HG03354 (cell line): ENCODE results near the gene GRK5.

Experiments used
- ATAC-seq: cut with Tn5 transposase; IDR thresholded peaks from one replicate; pipeline ENCODE4 v1.9.1; 2021; ENCODE audit warnings: mild to moderate bottlenecking; ENCODE audit not compliant: unreplicated experiment, poor library complexity, severe bottlenecking

The GRK5 gene

DNA sequence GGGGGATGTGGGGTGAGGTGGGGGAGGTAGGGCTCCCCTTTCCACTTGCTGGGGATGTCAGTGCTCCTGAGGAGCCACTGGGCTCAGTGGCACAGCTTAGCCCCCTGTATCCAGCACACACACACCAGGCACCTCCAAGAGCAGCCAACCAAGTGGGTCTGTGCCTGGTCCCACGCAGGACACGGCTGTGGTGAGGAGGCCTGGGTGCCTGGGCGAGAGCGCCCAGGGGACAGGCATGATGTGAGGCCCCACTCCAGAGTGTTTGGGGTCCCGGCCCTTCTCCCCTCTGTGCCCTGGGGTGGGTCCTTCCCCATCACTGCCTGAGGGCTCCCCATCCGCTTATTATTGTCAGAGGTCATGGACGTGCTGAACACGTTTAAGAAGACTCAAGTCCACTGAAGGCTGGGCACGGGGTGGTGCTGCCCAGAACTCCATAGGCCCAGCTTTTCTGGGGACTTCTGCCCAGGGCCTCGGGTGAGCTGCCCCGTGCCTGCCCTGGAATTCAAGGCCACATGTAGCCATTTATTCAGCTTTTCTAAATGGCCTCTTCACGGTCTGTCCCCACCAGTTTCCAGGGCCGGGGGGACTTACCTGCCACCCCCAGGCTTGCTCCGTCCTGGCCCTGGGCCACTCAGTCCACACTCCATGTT is 119.8 kb downstream of the GRK5 start:
- ATAC-seq: no peak

DNA sequence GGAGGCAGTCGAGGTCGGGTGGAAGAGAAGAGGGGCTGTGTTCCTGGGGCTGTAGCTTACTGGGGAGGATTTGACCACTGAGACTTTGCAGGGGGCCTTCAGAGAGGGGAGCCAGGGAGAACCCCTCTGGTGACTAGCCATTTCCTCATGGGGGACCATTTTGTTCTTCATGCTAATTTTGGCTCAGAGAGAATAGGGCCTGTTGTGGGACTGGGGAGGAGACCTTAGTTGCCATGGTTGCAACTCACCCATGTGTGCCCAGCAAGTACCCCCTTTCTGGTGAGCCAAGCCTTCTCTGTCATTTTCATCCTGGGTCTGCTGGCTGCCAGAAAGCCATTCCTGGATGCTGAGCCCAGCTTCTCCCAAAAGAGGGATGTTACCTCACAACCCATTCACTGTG is 120.9 kb downstream of the GRK5 start:
- no peak for ATAC-seq

DNA sequence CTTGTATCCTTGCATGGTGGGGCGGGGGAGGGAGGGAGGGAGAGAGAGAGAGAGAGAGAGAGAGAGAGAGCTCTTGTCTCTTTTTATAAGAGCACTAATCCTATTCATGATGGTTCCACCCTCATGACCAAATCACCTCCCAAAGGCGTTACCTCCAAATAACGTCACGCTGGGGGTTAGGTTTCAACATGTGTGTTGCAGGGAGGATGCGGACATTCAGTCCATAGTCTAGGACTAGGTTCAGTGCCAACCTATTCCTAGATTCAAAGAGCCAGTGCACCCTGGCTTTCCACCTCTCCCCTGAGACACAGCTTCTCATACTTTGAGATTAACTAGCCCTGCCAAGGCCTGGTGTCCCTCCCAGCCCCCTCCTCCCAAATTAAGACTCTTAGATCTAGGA is 123.0 kb downstream of the GRK5 start:
- no peak for ATAC-seq

DNA sequence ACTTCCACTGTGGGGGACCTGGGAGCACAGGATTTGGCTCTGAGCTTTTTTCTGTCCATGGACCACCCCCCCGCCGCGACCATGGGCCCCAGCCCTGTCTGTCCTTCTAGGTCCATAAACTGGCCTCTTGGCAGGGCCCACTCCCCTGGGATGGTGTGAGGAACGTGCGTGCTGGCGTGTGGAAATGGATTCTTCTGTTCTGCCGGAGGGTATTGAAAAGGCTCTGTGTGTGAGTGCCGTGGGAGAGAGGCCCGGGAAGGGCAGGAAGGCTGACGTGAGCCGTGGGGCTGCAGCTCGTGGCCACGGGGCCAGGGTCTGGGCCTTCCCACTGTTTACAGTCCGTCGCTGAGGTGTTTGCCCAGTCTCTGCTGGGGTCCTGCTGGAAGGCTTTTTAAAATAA is 123.7 kb downstream of the GRK5 start:
- no peak for ATAC-seq

DNA sequence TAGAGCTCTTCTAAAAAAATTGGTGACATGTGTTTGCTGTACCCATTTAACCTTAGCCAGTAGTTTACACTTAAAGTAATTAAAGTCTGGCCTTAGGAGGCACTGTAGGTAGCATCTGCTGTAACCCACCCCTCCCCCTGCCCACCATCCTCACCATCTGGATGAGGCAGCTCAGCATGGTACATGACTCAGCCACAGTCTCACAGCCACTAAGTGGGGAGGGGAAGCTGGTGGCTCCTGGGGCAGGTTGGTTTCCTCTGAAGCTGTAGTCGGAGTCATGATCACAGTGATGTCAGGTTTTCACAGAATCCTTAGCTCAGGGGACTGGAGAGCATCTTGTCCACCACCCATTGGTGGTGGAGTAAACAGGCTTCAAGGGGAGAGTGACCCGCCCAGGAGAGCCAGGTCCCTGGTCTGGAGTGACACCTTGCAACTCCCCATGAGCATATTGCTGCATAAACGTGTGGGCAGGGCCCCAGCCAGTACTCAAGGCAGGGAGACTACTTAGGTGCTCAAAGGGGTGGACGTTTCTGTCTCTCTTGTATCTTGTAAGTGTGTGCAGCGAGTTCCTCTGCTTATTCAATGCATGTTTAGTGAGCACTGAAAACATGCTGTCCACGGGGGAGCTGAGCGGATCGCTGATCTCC is 125.9 kb downstream of the GRK5 start:
- ATAC-seq: no peak

DNA sequence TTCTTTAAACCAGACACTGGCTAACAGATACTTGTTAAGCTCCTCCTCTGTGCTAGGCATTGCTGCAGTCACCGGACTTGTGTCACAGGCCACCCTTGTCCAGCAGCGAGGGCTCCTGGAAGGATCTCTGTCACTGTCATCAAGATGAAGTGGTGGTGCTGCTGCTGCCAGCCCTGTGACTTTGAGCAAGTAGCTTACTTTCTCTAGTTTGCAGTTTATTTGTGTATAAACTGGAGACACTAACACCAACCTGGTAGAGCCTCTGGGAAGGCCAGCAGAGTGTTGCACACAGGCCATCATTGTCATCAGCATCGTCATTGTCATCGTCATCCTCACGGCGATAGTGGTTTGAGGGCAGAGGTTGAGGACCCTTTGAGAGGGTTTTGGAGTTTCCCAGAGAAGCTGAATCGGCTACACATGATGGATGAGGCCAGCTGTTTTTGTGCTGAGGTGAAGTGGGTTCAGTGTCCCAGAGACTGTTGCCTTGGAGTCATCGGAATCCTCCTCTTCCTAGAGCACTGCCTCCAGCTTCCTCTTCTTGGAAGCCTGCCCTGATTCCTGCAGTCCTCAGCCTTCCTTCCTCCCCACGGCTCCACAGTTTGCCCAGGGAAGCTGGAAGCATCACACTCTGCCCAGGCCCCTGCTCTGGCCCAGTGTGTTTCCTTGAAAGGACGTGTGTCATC is 128.4 kb downstream of the GRK5 start:
- no peak for ATAC-seq

DNA sequence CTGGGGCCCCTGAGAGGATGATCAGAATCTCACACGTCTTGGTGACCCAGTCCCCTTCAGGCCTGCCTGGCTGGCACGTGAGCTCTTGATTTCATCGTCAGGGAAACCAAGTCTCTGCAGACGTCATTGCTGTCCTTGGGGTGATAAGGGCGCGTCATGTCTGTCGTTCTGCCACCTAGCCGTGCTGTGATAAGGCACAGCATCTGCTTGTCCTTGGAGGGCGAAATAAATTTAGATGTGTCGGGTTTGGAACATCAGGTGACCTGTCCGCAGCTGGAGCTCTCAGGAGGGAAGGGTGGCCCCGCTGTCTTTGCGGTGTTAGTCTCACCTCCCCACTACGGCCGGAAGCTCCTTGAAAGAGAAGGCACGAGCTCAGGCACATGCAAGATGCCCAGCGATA is 129.2 kb downstream of the GRK5 start:
- ATAC-seq: no peak

DNA sequence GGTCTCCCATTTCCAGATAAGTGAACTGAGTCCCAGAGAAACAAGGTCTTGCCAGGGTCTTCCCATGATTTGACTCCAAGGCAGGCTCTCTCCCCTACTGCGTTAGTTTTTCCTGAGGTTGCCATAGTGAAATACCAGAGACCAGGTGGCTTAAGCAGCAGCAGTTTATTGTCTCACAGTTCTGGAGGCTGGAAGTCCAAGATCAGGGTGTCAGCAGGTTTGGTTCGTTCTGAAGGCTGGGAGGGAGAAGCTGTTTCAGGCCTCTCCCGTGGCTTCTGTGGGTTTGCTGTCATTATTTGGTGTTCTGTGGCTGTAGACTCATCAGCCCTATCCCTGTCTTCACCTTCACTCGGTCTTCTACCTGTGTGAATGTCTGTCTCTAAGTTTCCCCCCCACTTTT is 129.9 kb downstream of the GRK5 start:
- no peak for ATAC-seq

DNA sequence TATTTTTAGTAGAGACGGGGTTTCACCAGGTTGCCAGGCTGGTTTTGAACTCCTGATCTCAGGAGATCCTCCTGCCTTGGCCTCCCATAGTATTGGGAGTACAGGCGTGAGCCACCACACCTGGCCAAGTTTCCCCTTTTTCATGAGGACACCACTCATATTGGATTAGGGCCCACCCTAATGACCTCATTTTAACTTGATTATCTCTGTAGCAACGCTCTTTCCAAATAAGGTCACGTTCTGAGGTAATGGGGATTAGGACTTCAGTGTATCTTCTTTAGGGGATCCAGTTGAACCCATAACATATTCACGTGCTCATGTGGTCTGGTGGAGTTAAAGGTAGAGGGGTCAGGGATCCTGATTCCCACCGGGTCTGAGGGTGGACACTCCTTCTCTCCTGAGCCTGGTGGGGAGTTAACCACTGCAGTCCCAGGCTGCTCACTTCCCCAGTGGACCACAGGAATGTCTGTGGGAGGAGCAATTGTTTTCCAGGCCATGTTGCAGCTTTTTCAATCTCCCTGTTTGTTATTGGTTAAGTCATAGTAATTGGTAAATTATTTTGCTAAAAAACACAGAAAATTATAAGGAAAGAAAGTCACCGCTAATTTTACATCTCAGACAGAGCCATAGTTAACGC is 130.5 kb downstream of the GRK5 start:
- ATAC-seq: no peak

DNA sequence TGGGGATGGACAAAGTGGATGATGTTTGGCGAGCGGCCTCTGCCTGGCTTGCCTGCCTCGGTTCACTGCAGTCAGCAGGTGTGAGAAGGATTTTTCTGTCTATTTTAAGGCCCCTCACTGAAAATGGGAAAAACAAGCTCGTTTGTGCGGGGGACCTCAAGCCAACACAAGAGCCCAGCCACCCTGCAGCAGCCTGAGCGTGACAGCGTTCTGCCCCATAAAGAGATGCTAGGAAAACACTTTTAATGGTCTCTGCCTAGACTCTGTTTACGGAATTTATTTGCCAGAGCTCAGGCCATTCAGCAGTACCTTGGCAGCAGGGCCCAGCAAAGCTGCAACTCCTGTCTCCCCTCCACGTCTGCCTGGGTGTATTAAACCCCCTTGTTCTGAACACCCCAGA is 131.7 kb downstream of the GRK5 start:
- no peak for ATAC-seq

DNA sequence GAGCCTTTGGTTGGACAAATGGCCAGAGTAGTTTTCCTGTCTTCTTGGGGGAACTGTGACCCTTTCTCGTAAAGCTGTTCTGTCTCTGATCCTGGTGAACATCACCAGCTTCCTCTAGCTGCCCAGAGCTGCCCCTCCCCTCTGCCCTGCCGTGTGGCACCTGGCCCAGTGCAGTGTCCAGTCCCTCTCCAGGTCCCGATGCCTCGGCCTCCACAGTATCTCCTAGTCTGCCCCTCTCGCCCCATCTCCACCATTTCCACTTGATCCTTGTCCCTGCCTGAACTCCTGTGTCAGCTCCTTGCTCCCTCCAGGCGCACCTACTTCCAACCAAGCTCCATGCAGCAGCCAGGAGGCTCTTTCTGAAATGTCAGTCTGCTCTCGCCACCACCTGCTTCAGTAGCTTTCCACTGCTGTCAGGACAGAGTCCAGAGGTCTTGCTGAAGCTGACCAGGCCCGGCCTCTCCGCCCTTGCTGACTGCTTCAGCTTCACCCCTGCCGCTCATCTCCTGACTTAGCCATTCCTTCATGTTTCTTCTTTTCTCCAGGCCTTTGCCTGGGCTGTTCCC is 133.6 kb downstream of the GRK5 start:
- no peak for ATAC-seq

DNA sequence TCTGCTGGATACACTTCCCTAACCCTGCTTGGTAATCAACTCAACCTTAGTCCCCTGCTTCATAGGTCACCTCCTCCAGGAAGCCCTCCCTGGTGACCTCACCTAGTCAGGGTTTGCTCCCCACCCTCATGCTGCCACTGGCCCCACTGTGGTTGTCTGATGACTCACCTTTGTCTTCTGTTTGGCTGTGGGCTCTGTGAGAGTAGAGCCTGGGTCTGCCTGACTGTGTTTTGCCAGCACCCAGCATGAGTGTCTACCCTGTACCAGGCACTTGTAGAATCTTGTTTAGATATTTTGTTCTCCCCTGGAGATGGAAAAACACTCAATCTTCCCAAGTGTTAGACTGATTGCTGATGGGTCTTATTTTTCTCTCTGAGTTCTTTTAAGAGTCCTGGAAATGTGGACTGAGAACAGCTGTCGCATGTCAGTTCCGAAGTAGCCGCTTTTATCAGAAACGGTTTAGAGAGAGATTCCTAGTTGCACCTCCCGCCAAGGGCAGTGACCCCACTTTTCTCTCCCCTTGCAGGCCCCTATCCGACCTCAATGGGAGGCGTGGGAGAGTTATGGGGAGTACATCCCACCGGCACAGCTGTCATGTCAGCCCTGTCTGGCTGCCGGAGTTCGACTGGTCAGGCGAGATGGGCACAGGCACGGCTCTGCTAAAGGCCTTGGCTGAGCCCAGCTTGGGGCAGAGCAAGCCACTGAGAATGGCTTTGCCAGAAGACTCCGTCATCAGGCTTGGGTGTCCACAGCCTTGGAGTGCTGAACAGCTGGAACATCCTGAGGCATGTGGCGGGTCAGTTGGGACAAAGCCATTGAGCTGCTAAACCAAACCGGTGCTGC is 134.3 kb downstream of the GRK5 start:
- no peak for ATAC-seq

DNA sequence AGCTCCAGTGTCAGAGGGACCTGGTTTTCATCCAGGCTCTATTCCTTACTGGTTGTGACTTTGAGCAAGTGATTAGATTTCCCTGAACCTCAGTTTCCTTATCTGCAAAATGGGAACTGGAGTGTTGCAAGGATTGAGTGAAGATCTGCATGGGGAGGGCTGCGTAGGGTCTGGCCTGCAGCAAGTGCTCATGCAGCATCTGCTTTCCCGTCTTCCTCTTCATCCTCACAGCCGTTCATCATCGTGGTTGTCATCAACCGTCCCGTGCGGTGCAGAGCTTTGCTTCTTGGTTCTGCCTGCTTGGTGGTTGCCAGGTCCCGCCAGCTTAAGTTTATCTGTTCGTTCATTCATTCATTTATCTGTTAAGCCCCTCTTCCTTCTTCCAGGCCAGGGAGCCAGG is 135.0 kb downstream of the GRK5 start:
- no peak for ATAC-seq

DNA sequence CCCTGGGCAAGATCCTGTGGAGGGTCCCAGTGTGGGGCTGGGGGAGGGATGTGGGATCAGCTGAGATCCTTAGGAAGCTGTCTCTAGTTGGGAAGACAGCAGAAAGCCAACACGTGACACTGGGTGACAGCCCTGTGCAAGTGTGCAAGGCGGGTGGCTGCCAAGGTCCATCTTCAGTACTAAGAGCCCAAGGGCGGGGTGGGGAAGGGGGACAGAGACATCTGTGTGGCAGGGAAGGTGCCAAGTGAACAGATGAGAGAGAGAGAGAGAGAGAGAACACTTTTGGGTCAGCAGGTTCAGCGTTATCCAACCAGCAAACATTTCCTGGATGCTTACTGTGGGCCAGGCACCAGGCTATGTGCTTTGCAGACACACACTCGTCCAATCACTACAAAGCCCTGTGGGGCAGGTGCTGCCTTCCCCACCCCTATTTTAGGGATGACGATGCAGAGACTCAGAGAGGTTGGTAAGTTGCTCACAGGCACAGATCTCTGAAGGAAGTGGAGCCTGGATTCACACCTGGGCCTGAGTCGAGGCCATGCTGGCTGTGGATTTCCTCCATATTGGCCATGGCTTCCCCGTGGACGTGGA is 135.7 kb downstream of the GRK5 start:
- ATAC-seq: no peak

DNA sequence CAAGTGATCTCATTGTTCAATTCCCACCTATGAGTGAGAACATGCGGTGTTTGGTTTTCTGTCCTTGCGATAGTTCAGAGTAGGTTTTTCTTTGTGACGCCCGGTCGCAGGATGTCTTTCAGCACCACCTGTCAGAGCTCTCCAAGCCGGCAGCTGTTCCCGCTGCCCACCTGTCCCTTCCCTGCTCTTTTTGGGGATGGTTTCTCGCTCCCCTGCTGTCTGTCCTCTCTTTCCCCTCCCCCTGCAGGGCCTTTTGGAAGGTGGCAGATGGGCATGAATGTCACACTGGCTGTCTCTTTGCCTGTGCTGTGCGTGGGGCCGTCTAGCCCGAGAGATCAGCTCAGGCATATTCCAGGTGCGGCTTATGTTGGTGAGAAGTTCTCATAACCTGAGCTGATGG is 137.0 kb downstream of the GRK5 start:
- no peak for ATAC-seq

DNA sequence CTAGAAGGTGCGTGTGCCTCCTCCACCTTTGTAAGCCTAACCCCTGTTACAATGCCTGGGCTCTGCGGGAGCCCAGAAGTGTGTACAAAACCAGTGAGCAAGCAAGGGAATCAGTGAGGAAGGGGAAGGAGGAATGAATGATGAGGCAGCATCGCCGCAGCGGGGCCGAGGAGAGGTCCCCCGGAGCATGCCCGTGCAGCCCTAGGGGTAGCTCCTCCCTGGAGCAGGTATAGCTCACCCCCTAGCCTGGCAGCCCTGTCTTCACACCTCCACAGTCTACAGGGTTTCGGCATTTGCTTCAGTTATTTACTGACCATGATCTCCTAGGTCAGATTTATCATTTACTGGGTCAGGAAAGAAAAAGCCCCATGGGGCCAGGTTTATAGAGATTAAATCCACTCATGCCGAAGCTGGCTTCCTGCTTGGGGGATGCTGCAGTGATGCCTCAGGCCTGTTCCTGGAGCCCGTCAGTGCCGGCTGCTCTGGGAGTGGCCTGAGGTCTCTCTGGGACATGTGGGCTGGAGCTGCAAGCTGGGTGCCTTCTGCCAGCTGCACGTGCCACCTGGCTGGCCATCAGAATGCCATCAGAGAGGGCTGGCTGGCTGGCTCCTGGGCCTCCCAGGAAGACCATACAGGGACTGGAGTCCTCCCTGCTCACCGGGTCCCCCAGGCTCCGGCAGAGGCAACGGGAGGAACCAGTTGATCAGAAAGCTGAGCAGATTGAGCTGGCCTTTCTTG is 138.9 kb downstream of the GRK5 start:
- no peak for ATAC-seq

DNA sequence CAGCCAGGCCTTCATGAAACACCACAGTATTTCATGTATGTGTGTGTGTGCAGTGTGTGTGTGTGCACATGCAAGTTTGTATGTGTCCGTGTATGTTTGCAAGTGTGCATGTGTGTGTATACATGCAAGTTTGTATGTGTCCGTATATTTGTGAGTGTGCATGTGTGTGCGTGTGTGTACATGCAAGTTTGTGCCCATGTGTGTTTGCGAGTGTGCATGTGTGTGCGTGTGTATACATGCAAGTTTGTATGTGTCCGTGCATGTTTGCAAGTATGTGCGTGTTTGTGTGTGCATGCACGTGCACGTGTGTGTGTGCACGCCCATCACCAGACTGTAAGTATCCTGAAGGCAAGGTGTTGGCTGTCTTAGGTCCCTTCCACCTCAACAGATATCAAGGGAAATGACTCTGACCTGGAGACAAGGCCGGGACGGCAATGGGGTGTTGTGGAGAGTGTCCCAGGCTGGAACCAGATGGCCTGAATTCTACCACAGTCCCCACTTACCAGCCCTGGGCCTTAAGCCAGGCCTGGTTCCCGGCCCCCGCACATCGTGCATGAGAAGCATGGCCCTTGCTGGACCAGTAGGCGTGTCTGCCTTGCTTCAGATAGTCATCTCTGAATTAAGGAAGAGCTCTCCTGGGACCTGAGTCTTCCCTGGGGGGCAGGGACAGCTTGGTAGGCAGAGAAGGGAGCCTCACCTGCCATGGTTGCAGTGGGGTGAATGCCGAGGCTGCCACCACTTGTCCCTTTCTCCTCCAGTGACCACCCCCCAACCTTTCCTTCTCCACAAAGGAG is 140.0 kb downstream of the GRK5 start:
- ATAC-seq: no peak

DNA sequence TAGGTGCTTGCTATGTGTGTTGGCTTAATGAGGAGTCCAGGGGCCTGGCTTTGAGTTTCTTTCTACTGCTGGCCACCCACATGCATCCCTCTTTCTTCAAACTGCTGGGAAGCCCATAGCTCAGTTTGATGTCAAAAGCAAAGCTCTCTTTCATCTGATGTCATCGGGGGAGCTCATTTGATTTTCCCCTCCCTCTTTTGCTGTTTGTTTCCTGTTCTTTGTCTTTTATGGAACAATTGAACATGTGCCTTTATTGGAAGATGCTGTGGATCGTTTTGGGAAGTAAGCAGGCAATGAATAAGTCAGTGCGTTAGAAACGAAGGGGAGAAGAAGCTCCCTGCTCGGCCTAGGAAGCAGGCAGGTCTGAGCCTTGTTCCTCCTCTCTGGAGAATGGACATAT is 140.7 kb downstream of the GRK5 start:
- no peak for ATAC-seq
